GM18505 (cell line): ENCODE measurements around the gene DNAI2.

Experiments used
- ATAC-seq: cut with Tn5 transposase; IDR thresholded peaks from one replicate; pipeline ENCODE4 v1.9.1; 2021; ENCODE audit not compliant: unreplicated experiment
- POLR2A ChIP-seq: IDR thresholded peaks from 4 replicates; pipeline ENCODE4 v1.6.1; 2011; ENCODE audit warnings: borderline replicate concordance; ENCODE audit not compliant: insufficient read depth, insufficient read length; ENCODE audit errors: extremely low read depth

DNAI2 gene

DNA sequence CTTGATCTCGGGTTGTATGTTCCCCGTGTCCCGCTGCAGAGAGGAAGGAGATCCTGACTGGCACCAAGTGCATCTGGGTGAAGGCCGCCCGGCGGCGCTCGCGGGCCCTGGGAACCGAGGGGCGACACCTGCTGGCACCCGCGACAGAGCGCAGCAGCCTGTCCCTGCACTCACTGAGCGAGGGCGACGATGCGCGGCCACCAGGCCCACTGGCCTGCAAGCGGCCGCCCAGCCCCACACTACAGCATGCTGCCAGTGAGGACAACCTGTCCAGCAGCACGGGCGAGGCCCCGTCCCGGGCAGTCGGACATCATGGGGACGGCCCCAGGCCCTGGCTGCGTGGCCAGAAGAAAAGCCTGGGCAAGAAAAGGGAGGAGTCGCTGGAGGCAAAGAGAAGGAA is 80.1 kb downstream of the DNAI2 start:
- ATAC-seq, result no peak
- TF ChIP-seq POLR2A, result no peak

DNA sequence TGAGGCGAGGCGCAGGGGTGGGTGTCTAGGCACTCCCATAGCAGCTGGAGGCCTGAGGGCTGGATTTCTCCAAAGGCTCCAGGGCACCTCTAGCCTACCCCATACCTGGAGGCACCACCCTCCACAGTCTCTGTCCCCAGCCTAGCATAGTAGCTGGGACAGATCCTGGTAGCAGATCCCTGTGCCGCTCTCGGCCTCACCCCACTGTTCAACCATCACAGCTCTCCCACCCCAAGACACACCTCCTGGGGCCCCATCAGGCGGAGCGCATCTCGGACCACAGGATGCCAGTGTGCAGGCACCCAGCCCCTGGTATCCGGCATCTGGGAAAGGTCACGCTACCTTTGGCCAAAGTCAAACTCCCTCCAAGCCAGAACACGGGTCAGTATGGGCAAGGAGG is 80.5 kb downstream of the DNAI2 start:
- no peak for ATAC-seq
- no peak for TF ChIP-seq POLR2A

DNA sequence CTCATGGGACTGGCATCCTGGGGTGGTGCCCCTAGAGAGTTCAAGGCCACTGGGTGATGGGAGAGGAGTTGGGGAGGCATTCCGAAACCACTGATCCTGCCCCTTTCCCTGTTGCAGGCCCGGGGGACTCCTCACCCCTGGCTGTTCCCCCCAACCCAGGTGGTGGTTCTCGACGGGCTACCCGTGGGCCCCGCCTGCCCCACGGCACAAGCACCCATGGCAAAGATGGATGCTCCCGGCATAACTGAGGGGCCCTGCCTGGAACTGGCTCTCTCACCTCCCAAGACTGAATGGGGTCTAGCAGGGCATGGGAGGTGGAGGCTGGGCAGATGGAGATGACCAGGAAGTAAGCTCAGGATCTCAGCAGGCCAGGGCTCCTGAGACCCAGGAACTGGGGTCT is 81.0 kb downstream of the DNAI2 start:
- ATAC-seq, result no peak
- no peak for TF ChIP-seq POLR2A

DNA sequence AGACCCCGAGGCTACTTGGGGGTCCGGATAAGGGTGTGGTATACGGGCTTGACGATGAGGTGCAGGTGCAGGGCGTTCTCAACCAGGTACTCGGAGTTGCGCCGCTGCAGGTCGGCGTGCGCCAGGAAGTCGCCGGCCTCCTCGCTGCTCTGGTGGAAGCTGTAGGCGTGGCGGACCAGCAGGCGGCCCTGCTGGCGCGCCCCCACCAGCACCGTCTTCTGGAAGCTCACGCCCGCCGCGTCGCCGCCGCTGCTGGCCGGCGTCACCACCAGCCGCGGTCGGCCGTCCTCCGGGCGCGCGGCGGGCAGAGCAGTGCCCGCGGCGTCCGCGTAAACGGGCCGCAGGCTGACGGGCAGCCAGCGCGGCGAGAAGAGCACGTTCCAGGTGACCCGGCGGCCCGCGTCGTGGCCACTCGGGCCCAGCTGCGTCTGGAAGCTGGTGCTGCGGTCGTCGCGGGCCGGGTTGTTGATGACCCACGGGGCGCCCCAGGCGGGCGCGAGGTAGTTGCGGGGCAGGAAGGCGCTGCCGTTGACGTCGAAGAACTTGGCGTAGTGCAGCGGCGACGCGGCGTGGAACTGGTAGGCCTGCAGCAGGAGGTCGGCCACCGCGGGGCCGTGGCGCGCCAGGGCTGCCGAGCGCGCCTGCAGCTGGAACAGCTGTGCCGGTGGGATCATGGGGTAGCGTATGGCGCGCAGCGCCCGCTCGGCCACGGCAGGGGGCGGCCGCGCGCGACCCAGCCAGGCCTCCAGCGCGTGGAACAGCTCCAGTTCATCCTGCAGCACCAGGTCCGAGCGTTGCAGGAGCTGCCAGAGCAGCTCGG is 82.8 kb downstream of the DNAI2 start:
- no peak for TF ChIP-seq POLR2A
- no peak for ATAC-seq

DNA sequence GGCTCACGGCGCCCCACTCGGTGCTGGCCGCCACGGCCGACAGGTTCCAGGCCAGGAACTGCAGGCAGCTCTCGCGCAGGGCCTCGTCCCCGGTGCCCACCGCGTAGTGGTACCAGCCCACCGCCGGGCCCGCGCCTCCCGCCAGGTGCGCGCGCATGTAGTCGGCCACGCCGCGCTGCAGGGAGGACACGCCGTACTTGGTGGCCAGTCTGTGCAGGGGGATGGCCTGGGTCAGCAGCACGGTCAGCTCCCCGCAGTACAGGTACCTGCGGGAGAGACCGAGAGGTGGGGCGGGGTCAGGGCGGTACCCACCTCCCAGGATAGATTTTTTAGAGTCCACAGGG is 83.4 kb downstream of the DNAI2 start:
- no peak for TF ChIP-seq POLR2A

DNA sequence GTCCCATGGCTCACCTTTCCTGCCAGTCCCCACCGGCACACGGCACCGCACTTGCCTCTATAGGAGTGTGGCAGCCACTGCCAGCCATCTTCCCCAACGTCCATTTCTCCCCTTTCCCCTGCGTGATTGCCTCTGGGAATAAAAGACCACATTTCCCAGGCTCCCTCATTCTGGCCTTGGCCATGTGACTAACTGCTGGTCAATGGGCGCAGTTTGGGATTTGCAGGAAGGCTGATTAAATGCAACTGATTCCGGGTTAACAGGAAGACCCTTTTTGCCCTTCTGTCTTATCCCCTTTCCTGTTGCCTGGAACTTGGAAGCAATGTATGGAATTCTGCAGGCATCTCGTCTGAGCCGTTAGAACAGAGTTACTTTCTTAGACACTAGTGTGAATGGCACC is 84.7 kb downstream of the DNAI2 start:
- ATAC-seq, result no peak
- TF ChIP-seq POLR2A, result no peak

More for the DNA sequence above, 83.4 kb downstream of the DNAI2 start:
- no peak for ATAC-seq

DNA sequence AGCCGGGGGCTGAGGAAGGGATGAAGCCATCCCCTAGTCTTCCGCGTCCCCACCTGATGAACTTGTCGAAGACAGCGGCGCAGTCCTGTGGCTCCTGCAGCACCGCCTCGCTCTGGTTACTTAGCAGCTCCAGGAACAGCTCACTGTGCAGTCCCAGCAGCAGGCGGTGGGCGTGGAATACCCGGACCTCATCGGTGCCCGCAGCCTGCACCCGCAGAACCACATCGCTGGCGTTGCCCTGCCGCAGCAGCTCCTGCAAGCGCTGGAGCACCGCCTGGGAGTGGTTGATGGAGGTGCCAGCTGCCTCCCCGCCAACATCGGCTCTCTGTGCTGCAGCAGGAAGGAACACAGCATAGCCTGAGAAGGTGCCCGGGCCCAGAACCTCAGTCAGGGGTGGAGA is 85.9 kb downstream of the DNAI2 start:
- no peak for ATAC-seq
- TF ChIP-seq POLR2A, result no peak

DNA sequence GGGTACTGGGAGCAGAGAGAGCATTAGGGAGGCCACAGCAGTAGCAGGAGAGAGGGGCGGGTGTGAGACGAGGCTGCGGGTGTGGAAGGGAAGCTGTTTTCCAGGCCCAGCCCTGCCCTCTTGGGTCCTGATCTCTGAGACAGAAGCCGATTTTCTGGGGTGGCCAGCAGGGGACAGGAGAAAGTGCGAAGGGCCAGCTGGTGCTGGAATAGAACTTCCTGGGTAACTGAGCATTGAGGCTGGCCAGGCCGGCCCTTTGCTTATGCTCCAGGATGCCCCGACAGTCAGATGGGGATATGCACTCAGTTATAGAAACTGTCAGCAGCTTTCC is 86.8 kb downstream of the DNAI2 start:
- no peak for ATAC-seq
- no peak for TF ChIP-seq POLR2A

DNA sequence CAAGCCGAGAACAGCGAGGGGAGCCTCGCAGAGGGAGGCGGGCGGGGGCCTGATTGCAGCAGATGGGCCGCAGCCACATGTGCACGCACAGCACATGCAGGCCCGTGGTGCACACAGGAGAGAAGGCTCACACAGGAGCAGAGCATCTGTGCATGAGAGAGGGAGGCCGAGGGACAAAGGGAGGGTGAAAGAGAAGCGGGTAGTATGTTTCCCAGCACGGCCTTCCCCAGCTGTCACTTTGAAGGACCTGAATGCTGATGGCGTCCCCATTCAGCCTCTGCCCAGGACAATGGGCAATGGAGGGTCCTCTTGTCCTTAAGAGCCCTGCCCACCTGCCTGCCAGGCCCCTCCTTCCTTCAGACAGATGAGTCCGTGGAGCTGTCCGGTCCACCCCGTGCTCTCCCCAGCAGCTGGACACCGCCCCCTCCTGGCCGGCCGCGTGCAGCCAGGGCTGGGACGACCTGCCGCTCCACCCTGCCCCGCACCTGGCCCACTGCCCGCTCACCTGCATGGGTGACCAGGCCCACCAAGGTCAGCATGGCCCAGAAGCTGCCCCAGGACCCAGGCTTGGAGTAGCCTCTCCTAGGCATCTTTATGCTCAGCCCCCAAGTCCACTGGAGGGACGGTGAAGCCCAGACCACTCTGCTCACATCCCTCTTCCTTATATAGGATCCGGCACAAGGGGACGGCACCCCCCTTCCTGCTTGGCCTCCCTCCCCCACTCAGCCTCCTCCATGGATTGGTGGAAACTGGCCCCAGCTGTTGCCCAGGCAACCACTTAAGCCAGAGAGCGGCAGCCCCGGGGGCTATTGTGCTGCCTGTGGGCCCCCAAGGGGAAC is 87.4 kb downstream of the DNAI2 start, which contains the start of gene BTBD17:
Gene BTBD17 (minus strand): TSS at position 639 of the 839 bp plus-strand sequence. CDS start 49 bp downstream, at position 590.
- no peak for ATAC-seq
- TF ChIP-seq POLR2A, result no peak

DNA sequence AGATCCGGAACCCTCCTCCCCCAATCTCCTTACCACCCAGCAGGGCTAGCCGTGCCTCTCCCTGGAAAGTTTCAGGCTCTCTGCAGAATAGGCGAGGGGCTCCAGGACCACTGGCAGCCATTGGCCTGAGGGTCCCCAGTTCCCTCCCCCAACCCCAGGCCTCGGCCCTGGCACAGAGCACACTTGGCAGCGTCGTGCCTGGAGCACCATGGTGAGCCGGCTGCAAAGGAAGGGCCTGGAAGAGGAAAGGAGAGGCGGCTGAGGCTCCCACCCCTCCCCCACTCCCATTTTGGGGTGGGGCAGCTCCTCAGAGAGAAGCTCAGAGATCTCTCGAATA is 88.0 kb downstream of the DNAI2 start:
- ATAC-seq, result no peak
- TF ChIP-seq POLR2A, result no peak

DNA sequence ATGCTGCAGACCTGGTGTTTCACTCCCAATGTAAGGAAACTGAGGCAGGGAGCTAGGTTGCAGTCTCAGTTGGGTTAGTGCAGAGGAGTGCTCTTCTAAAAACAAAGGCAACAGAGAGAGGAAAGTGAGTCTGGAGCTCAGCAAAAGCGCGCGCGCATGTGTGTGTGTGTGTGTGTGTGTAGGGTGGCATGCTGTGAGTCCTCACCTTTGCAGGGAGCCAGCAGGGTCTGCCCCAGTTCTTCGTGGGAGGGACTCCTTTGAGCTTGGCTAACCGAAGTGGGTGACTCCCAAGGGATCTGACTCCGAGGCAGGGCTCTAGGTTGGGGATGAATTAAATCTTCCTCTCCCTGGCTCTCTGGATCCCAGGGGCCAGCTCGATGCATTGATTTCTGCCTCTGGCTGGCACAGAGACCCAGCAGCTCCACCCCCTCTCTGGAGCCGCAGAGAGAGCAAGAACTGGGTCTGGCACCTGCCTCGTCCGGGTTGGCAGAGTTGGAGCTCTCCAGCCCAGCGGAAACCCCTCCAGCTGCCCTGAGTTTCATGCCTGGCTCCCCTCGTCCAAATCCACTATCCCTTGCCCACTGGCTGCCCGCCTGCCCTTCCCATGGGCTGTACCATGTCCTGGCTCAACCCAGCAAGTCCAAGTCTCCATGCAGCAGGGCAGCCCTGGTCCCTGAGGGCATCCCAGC is 88.9 kb downstream of the DNAI2 start:
- TF ChIP-seq POLR2A, result no peak
- no peak for ATAC-seq
